SU-DHL-6 (cell line): Measurements from ENCODE around the gene FAM24B.

ENCODE experiments used
- H2AFZ ChIP-seq: fragments of 200-600 bp; sonication (generic); 2 replicates; pipeline ENCODE4 v1.6.1; 2014; ENCODE audit warnings: low read depth, mild to moderate bottlenecking, moderate library complexity, mixed read lengths, antibody characterized with exemption, low read length; ENCODE audit not compliant: severe bottlenecking
- H3F3A ChIP-seq: fragments of 200-600 bp; shearing (Covaris generic); 2 replicates; pipeline ENCODE4 v1.6.0; 2016; ENCODE audit warnings: antibody characterized with exemption, mild to moderate bottlenecking; ENCODE audit not compliant: insufficient read depth
- H3K27ac ChIP-seq: fragments of 200-600 bp; sonication (generic); 2 replicates; pipeline ENCODE4 v1.5.1; 2016; ENCODE audit warnings: low read depth, mild to moderate bottlenecking, low read length, moderate library complexity, mixed read lengths
- H3K27me3 ChIP-seq: fragments of 200-600 bp; sonication (generic), shearing (Covaris generic); 2 replicates; pipeline ENCODE4 v1.6.0; 2014; ENCODE audit warnings: mild to moderate bottlenecking, low read length
- H3K36me3 ChIP-seq: fragments of 200-600 bp; sonication (generic); 2 replicates; pipeline ENCODE4 v1.6.1; 2014; ENCODE audit warnings: mild to moderate bottlenecking, low read length, mixed read lengths
- H3K4me2 ChIP-seq: fragments of 300-600, 200-600 bp; shearing (Covaris generic), sonication (generic); 2 replicates; pipeline ENCODE4 v1.6.0; 2014; ENCODE audit warnings: low read length, low read depth, mild to moderate bottlenecking; ENCODE audit not compliant: poor library complexity, severe bottlenecking
- H3K4me3 ChIP-seq: fragments of 200-600 bp; sonication (generic); 2 replicates; pipeline ENCODE4 v1.5.1; 2014; ENCODE audit warnings: antibody characterized with exemption, low read length, mild to moderate bottlenecking, mixed read lengths; ENCODE audit not compliant: insufficient read depth, poor library complexity, severe bottlenecking
- H3K79me2 ChIP-seq: fragments of 200-600 bp; sonication (generic); 2 replicates; pipeline ENCODE4 v1.6.1; 2014; ENCODE audit warnings: mild to moderate bottlenecking, low read length, moderate library complexity; ENCODE audit not compliant: insufficient read depth
- H3K9ac ChIP-seq: fragments of 200-600 bp; sonication (generic); 2 replicates; pipeline ENCODE4 v1.7.0; 2014; ENCODE audit warnings: mild to moderate bottlenecking, low read length
- H3K9me2 ChIP-seq: fragments of 200-600 bp; sonication (generic); replicated peaks from 2 replicates; pipeline ENCODE4 v1.6.1; 2014; ENCODE audit warnings: low read length; ENCODE audit not compliant: insufficient read depth
- H3K9me3 ChIP-seq: fragments of 200-600 bp; sonication (generic); 2 replicates; pipeline ENCODE4 v1.6.1; 2014; ENCODE audit warnings: low read length, mixed read lengths; ENCODE audit not compliant: insufficient read depth
- H4K20me1 ChIP-seq: fragments of 200-600 bp; sonication (generic); 2 replicates; pipeline ENCODE4 v1.6.1; 2014; ENCODE audit warnings: low read depth, mild to moderate bottlenecking, antibody characterized with exemption, low read length, moderate library complexity, mixed read lengths
- CTCF ChIP-seq: fragments of 200-600 bp; sonication (generic); IDR thresholded peaks from one replicate; pipeline ENCODE4 v1.5.1; 2017; ENCODE audit warnings: antibody characterized with exemption, mild to moderate bottlenecking, low read length, moderate library complexity; ENCODE audit not compliant: insufficient read depth, poor library complexity, severe bottlenecking
- EZH2phosphoT487 ChIP-seq: fragments of 200-600 bp; sonication (generic), shearing (Covaris generic); conservative IDR thresholded peaks from 2 replicates; pipeline ENCODE4 v1.6.1; 2018; ENCODE audit warnings: mild to moderate bottlenecking, antibody characterized with exemption, low read length, moderate library complexity, mixed read lengths

Gene FAM24B

GRCh38 chr10:122822973-122823690 lies 56.2 kb downstream of the FAM24B start:
- H3K79me2 ChIP-seq: no peaks in the 10 kb centered on the region
- no peaks in the 10 kb centered on the region for H3K9me3 ChIP-seq
- no peaks in the 10 kb centered on the region for H4K20me1 ChIP-seq
- H3F3A ChIP-seq: no peaks in the 10 kb centered on the region
- no peak overlapping the region for H3K4me3 ChIP-seq
- TF ChIP-seq CTCF (no peak), EZH2phosphoT487 (no peak)
- no peaks in the 10 kb centered on the region for H3K27me3 ChIP-seq
- H3K9me2 ChIP-seq: no peaks in the 10 kb centered on the region
- no peak overlapping the region for H3K27ac ChIP-seq
- no peak overlapping the region for H2AFZ ChIP-seq
- H3K9ac ChIP-seq: no peak overlapping the region
- H3K36me3 ChIP-seq: no peaks in the 10 kb centered on the region
- no peak overlapping the region for H3K4me2 ChIP-seq

GRCh38 chr10:122821808-122822207 lies 57.6 kb downstream of the FAM24B start:
- Histone ChIP-seq H3K9me3 (no peaks in the 10 kb centered on the region), H3K9me2 (no peaks in the 10 kb centered on the region), H3F3A (no peaks in the 10 kb centered on the region), H3K9ac (no peak overlapping the region), H2AFZ (no peak overlapping the region), H4K20me1 (no peaks in the 10 kb centered on the region), H3K4me3 (no peak overlapping the region), H3K27me3 (no peaks in the 10 kb centered on the region), H3K79me2 (no peaks in the 10 kb centered on the region), H3K4me2 (no peak overlapping the region), H3K36me3 (no peaks in the 10 kb centered on the region), H3K27ac (no peak overlapping the region)
- TF ChIP-seq EZH2phosphoT487 (no peak), CTCF (no peak)

- Histone ChIP-seq H3K27me3 (no peaks in the 10 kb centered on the region), H3K9me2 (no peaks in the 10 kb centered on the region), H3K9ac (no peak overlapping the region), H3K36me3 (no peaks in the 10 kb centered on the region), H2AFZ (no peak overlapping the region), H4K20me1 (no peaks in the 10 kb centered on the region), H3K79me2 (no peaks in the 10 kb centered on the region), H3F3A (no peaks in the 10 kb centered on the region), H3K4me3 (no peak overlapping the region), H3K9me3 (no peaks in the 10 kb centered on the region), H3K27ac (no peak overlapping the region), H3K4me2 (no peak overlapping the region)
- no peak for TF ChIP-seq CTCF
- no peak for TF ChIP-seq EZH2phosphoT487
These were observed 63.9 kb downstream of the FAM24B start for GRCh38 chr10:122815458-122815857.
